Hindlimb muscle (tissue), 1 donor: Measurements from ENCODE around the gene PDE4C. TPM values are rescaled to one million over a fixed set of nuclear protein-coding genes. Genes with fewer than 3 reads are reported as not detected.
A peak's percentile ranks its signal among the peaks of the same experiment; 100 is the strongest.
"Not testable (repeated sequence)": the region's sequence is repeated elsewhere in the genome, so short reads cannot be mapped to it uniquely, and the experiment has no call there.

ENCODE experiments used
- DNase-seq: peaks from one replicate; pipeline ENCODE4 v3.0.0-alpha.2; 2013
- polyA plus RNA-seq: library from polyadenylated mRNA; unstranded; fragments of 120-200 nt; gene quantifications from one replicate; pipeline ENCODE4 v1.2.1, GENCODE V29; 2013; ENCODE audit not compliant: insufficient read length

Gene PDE4C
- polyA plus RNA-seq, 1 donor: 7.1 TPM

DNA sequence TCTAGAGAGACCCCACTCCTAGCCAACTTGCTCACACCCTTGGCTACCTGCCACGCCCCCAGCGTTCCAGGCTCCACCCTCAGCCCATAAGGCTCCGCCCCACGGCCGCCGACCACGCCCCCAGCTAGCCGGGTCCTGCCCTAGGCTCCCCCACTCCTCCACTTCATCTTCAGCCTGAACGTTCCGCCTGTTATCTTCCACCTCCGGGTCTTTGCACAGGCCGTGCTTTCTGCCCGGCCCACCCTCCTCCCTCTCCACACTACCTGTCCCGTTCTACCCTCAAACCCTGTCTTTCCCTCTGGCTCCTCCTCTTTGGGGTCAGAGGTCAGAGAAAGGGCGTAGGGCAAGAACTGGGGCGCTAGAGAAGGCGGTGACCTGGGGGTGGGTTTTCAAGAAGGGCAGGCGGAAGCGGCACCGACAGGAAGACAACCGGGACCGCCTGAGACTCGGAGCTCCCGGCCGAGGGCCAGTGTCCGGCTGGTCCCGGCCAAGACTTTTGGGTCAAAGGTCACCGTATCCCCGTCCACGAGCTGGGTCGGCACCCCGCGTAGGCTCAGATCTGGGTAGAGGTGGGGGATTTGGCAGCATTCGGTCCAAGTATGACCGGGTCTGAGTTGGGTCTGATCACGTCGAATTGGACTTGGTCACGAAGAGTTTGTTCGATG is 2.2 kb downstream of the PDE4C start:
- DNase-seq: no peak

DNA sequence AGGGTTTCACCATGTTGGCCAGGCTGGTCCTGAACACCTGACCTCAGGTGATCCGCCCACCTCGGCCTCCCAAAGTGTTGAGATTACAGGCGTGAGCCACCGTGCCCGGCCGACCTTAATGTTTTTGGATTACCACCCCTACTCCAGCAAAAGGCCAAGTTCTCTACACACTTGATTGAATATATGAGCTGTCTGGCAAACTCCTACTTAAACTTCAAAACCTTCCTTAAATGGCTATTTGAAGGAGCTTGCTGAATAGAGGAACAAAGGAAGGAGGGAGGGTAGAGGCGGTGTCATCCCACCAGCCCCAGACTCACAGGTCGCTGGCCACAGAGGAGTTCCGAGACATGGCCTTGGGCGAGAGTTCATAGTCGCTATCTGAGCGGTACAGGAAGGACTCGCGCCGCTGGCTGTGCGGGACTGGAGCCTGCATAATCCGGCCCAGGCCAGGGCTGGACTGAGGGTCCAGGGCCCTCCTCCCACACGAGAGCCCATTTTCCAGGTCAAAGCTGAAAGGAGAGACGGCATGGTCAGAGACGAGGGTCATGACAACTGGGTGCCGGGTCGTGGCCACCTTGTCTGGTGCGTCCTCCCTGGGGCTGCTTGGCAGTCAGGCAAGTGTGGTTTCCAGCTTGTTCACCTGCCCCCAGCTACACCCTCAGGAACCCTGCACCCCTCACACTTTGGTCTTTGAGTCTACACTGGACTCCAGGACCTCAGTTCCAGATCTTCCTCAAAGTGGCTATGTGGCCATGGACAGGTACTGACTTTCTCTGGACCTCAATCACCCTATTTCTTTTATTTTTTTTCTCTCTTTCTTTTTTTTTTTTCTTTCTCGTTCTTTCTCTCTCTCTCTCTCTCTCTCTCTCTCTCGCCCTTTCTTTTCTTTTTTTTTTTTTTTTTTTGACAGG is 4.2 kb downstream of the PDE4C start:
- DNase-seq: no peak

DNA sequence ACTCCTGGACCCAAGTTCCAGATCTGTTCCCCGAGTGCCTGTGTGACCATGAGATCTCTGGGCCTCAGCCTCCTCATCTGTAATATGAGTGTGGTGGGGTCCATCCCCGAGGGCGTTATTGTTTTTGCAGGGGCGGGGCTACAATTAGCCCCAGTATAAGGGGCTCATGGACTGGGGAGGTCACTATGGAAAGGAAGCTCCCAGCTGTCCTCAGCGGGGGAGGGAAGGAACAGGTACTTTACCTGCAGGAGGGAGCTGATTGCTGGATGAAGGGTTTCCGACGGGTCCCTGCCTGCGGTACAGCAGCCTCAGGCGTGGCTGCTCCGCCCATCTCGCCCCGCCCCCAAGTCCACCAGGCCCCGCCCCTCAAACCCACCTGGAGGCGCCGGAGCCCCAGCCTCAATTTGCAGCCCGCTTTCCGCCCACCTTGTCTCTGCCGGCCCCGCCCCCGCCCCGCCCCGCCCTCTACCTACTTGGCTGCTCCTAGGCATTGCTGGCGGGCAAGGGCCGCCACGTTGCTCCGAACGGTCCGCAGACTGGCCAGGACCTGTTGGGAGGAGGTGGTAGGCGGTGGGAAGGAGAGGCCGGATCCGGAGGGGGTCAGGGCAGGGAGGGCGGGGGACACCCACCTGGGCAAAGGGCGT is 5.5 kb downstream of the PDE4C start:
- DNase-seq: no peak

DNA sequence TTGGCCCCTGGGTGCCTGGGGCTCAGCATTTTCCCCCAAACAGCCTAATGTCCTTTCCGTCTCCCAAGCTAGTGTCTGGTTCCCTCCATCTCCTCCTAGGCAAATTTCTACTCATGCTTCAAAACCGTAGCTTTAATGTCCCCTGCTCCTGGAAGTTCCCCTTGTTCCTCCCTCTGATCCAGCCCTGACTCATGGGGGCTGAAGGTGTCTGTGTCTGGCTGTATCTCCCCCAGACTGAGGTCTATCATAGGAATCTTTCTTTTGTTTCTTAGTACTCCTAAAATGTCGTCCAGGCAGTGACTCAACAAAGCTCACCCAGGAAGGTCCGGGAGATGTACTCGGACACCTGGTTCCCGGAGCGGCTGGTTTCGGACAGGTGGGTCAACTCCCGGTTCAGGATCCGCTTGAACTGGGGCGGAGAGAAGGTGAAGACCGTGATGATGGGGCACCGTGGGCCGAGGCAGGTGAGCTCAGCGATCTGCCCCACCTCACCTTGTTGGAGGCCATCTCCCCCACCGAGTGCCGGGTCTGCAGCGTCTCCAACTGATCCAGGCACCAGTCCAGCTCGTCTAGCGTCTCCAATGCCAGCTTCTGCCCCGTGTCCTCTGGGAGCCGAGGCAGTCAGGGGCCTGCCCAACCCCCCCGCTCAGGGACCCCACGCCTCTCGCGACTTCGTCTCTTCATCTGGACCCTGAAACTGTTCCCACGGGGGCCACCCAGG is 6.2 kb downstream of the PDE4C start:
- DNase-seq: no peak

DNA sequence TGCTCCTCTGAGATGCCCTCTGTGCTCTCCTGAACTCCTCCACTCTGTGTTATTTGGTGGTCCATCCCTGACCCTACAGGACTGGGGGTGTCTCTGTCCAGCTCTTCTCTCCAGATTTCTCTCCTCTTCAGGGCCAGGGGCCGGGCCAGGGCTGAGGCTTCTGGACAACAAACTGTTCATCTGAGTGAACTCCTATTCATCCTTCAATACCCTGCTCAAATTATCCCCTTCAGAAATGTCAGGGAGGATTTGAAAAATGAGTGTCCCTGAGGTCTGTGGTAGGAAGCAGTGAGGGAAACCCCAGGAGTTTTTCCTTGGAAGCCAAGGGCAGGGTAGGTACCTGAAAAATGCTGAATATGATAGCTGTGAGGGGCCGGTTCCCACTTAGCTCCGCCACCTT is 7.6 kb downstream of the PDE4C start:
- DNase-seq: no peak

DNA sequence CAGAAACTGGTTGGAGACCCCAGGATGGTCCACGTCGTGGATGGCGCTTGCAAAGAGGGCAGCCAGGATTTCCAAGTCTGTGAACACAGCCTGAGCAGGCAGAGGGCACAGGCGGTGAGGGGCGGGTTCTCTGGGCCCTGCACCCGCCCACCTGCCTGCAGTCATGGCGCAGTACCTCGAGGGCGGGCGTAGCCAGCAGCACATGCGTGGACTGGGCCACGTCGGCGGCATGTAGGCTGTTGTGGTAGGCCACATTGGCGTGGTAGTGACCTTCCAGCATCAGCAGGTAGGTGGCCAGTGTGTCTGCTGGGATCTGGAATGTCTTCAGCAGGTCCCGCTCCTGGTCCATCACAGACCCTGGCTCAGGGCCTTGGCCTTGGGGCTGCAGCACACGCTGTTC is 8.1 kb downstream of the PDE4C start:
- DNase-seq: no peak

DNA sequence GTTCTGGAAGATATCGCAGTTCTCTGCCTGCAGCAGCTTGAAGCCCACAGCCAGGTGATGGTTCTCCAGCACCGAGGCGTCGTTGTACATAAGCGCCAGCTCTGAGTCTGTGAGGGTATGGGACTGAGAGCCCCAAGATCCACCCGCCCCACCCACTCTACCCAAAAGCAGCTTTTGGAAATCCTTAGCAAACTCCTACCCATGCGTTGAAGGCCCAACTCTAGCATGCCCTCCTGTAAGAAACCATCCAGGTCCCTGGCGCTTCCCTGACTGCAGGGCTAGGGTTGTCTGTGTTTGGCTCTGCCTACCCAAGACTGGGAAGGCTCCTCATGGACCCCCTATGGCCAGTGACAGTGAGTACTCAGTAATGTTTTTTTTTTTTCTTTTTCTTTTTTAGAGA is 9.4 kb downstream of the PDE4C start:
- no peak for DNase-seq

DNA sequence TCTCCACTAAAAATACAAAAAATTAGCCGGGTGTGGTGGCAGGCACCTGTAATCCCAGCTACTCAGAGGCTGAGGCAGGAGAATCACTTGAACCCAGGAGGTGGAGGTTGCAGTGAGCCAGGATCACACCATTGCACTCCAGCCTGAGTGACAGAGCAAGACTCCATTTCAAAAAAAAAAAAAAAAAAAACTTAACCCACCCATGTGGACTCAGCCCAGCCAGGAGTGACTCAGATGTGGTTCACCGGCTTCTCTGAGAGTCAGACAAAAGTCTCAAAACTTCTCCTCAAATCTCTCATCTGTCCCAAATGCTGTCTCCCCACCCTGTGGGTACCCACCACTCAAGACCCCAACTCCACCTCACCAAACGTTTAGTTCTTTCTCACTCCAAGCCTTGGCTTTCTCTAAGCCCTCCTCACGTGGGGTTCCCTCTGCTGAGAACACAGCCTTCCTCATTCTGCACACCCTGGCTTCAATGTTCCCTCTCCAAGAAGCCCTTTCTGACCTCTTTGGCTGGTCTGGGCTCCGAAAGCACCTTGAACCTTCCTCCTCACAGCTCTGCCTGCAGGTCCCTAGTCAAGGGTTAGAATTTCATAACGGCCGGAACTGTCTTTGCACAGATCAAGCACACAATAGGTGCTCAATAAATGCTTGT is 11.3 kb downstream of the PDE4C start:
- no peak for DNase-seq

DNA sequence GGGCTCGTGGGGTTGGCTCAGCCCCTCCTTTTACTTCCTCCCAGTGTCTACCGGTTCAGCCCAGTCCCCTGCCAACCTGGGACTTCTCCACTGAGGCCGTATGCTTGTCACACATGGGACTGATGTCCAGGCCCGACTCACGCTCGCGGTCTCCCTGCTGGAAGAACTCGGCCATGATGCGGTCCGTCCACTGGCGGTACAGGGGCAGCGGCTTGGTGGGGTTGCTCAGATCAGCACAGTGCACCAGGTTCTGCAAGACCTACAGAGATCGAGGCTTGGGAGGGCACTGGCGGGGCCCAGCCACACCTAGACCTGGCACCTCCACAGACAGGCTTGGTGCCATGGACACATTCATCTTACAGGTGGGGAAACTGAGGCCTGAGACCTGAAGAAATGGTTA is 14.6 kb downstream of the PDE4C start:
- no peak for DNase-seq

DNA sequence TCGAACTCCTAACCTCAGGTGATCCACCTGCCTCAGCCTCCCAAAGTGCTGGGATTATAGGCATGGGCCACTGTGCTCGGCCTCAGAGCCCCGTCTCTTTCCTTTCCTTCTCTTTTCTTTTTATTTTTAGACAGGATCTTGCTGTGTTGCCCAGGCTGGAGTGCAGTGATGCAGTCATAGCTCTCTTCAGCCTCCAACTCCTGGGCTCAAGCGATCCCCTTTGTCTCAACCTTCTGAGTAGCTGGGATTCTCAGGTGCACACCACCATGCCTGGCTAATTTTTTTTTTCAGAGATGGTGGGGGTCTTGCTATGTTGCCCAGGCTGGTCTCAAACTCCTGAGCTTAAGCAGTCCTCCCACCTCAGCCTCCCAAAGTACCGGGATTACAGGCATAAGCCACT is 16.3 kb downstream of the PDE4C start:
- DNase-seq: not testable (repeated sequence)

DNA sequence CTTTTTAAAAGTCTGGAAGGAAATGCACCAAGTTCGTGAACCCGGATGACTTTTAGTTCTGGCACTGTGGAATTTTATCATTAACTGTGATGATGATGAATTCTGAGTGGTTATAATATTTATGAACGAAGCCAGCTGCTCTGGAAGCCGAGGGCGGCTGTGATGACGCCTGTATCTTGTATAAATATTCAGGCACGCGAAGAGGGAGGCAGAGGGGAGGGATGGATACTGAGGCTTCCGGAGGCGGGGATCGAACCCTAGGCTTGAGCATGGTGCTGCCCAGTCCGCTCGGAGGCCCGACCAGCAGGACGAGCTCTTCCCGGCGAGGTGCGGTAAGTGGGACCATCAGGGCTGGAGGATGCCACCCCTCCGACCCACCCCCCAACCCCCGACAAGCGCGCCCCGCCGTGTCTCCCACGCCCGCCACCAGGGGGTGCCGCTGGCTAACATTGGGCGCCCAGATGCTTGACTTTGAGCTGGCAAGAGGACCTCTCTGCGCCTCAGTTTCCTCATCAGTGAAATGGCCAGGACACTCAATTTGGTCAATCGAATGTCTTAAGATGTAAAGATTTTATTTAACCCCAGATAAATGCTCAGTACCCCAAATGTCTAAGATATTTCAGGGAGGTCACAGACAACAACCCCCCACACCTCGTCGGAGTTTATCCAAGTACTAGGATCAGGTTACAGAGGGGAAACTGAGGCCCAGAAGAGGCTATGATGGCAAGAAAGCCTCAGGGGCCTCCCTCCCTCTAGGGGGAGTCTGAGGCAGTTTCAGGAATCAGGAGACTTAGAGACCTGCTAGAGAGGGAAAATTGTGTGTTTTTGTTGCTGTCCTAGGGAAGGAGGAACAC is 17.9 kb downstream of the PDE4C start:
- no peak for DNase-seq

DNA sequence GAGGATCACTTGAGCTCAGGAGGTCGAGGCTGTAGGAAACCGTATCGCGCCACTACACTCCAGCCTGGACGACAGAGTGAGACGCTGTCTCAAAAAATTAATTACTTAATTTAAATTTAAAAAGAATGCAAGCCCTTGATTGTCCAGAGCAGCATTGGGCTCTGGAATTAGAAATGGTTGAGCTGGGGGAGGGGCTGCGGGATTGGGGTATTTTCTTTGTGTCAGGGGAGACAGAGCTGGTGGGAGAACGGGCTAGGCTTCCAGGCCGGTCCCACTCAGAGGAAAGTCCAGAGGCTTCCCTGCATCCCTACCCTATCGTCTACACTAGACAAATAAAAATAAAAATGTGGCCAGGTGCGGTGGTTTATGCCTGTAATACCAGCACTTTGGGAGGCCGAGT is 20.2 kb downstream of the PDE4C start:
- DNase-seq: no peak

DNA sequence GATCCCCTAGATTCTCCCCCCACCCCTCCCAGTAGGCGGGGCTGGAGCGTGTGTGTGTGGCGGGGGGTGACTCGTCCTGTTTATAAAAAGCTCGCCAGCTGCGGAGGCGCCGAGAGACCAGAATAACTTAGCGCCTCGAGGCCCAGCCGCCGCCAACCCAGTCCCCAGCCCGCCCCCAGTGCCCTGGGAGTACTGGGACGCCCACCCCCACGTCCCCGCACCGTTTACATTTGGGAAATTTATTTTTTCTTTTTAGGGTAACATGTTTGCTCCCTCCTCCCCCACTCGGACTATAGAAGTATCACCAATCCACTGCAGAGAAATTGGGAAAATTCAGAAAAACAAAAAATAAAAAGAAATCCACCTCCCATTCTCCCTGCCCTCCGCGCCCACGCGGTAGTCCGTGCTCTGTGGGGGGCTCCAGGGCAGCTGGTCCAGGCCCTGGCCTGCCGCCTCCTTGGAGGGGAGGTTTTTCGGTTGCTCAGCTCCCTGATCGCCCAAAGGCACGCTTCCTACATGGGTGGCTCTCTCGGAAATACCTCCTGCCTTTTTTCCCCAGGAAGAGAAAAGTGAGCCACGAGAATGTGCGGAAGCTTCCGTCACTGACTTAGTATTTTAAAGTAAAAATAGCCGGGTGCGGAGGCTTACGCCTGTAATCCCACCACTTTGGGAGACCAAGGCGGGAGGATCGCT is 20.9 kb downstream of the PDE4C start:
- DNase-seq: peak; percentile 83

DNA sequence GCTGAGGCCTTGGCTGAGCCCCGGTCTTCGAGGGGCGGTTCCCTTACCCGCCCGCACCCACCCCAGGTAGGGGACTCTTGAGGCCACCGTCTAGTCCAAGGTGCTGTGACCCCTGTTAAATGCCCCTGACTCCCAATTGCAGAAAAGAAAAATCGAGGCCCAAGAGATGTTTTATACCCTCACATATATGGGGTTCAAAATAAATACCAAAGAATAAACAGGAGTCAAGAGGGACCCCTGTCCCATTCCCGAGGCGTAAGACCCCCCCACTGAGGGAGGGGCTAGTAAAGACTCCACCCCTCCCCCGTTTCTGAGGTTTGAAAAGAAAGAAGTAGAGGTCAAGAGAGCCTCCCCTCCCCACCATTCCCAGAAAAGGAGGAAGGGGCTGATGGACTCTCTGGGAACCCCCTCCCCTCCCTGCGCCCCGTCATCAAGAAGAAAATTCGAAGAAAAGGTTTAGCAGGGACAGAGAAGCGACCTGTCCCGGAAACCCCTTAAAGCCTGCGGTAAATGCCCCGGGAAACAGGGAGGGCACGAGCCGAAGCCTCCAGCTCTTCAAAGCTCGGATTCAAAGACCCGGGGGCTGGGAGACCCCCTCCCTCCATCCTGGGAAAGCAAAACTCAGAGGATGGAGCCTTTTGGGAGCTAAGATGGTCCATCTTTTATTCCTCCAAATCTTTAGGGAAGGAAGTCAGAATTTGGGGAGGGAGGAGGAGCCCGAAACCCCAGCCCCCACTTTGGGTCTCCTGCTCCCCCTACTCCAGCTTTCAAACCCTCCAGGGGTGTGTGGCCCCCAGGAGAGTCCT is 21.6 kb downstream of the PDE4C start:
- DNase-seq: peak; percentile 86

DNA sequence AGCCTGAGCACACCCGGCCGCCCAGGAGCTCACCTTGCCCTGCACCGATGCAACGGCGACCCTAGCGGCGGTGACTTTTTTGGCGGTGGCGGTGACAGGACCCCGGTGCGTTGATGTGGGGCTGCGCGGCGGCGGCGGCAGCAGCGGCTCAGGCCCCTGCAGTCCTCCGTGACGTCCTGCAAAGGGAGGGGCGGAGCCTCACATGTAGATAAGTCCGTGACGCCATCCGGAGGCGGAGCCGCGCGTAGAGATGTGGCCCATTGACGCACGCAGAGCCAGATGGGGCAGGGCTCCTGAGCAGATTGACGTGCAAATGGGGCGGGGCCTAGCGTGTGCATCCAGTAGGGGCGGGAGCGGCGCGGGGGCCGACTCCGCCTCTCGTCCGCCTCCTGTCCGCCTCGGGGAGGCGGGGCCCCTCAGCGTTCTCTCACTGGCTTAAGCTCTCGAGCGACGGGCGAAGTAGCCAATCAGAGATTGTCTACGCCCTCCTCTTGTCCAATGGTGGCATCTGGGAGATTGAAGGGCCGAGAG is 22.3 kb downstream of the PDE4C start, which contains the start of gene RAB3A:
TSS of gene RAB3A (minus strand) at position 180 of the 531 bp plus-strand sequence. CDS start 1,302 bp downstream, outside the sequence.
- peak; percentile 100 for DNase-seq

DNA sequence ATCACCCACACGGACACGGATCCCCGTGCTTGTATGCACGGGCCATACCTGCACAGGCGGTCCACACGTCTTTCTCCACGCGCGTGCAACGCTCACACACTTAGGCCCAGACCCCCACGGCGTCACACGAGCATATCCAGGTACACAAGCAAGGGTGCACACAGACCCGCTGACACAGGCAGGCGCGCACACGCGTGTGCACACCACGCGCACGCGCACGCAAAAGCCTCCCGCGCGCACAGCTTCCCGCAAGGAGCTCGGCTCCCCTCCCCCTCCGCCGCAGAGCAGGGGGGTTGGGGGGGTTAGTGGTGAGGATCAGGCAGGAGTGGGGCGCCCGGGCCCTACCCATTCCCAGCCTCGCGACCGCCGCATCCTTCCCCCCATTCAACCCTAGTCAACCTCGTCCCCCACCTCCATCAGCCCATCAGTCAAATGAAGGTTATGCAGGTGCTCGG is 22.8 kb downstream of the PDE4C start:
- peak; percentile 48 for DNase-seq

DNA sequence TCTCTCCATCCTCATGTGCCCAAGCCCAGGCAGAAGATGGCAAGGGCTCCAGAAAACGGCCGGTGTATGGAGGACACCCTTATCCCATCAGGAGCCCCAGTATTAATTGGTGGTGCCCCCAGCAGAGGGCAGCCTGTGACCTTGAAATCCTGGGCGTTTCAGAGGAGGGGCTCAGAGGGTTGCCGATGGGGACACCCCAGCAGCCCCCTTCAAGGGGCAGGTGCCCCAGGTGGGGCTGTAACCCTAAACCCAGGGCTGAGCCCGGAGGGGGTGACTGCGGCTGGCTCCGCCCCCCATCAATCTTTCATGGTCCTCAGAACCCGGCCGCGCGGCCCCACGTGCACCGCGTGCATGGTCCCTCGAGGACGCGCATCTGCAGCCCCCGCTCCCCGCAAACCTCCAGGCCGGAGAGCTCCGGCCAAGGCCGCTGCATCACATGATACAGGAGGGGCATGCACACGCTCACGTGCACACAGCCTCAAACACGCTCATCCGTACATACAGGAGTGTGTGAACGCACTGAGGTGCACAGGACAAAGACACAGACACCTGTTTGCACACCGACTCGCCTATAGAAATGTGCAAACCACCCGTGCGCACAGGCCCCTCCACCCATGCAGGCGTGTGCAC is 23.3 kb downstream of the PDE4C start:
- DNase-seq: no peak

DNA sequence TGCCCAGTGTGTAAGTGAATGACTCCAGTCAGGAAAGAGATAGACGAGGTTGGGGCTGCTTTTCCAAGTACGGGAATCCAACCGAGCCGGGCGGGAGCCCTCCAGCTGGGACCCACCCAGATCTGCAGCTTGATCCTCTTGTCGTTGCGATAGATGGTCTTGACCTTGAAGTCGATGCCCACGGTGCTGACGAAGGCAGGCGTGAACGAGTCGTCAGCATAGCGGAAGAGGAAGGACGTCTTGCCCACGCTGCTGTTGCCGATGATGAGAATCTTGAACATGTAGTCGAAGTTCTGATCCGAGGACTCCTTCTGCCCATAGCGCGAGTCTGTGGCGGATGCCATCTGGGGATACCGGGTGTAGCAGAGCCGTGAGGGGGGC is 23.9 kb downstream of the PDE4C start:
- no peak for DNase-seq

DNA sequence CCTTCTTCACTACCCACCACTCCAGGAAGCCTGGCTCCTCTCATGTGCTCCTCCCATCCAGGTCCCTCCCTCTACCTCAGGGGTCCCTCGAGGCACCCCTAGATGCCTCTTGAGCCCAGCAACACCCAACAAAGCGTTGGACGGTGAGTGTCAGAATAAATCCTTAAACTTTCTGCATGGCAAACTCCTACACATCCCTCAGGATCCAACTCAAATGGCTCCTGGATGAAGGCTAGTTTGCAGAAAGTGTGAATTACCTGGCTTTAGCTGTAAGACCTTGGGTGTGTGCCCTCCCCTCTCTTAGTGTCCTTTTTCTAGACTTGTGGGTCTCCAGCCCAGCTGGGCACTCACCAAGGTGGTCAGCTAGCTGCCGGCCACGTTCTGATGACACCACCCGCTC is 27.9 kb downstream of the PDE4C start:
- no peak for DNase-seq
